Activated naive CD4-positive, alpha-beta T cell treated with anti-CD3 and anti-CD28 coated beads, Interleukin-2, amount 10 ng/mL, durations not matched to agents 7 days and 5 days (primary cell): ENCODE results near the gene DLGAP3.
A peak's percentile ranks its signal among the peaks of the same experiment; 100 is the strongest.

Source experiments
- CTCF ChIA-PET: fragments of 350-600 bp; sonication (Branson Sonifier 250); formaldehyde crosslinking; loops from one replicate; lab custom pipeline; 2021; ENCODE audit warnings: antibody characterized with exemption; lab: Charles Lee
- DNase-seq: peaks from one replicate; pipeline ENCODE4 v3.0.0-alpha.2; 2020
- H3K27ac Mint-ChIP-seq: one replicate; pipeline ENCODE4 v1.8.0; 2021; ENCODE audit warnings: mild to moderate bottlenecking, moderate library complexity, mixed read lengths
- H3K27me3 Mint-ChIP-seq: one replicate; pipeline ENCODE4 v1.8.0; 2021; ENCODE audit warnings: mild to moderate bottlenecking, mixed read lengths
- H3K36me3 Mint-ChIP-seq: one replicate; pipeline ENCODE4 v1.8.0; 2021; ENCODE audit warnings: mixed read lengths
- H3K4me1 Mint-ChIP-seq: one replicate; pipeline ENCODE4 v1.8.0; 2021; ENCODE audit warnings: mixed read lengths
- H3K4me3 Mint-ChIP-seq: one replicate; pipeline ENCODE4 v1.8.0; 2021; ENCODE audit warnings: mild to moderate bottlenecking, moderate library complexity, mixed read lengths
- H3K9me3 Mint-ChIP-seq: one replicate; pipeline ENCODE4 v1.8.0; 2021; ENCODE audit warnings: mixed read lengths

The DLGAP3 gene

GRCh38 chr1:34905098-34905459 is 24.4 kb downstream of the DLGAP3 start:
- no peaks in the 10 kb centered on the region for H3K4me1 Mint-ChIP-seq
- H3K4me3 Mint-ChIP-seq, result no peak overlapping the region
- CTCF ChIA-PET, result no interaction called here
- H3K27ac Mint-ChIP-seq, result no peak overlapping the region
- no peaks in the 10 kb centered on the region for H3K9me3 Mint-ChIP-seq
- DNase-seq, result peak; percentile 9
- H3K36me3 Mint-ChIP-seq, result no peaks in the 10 kb centered on the region
- peaks cover 18% of the 10 kb centered on the region for H3K27me3 Mint-ChIP-seq

GRCh38 chr1:34904236-34905097 is 25.0 kb downstream of the DLGAP3 start:
- DNase-seq, result peak; percentile 12
- CTCF ChIA-PET, result no interaction called here
- no peaks in the 10 kb centered on the region for H3K9me3 Mint-ChIP-seq
- H3K4me1 Mint-ChIP-seq, result no peaks in the 10 kb centered on the region
- no peak overlapping the region for H3K27ac Mint-ChIP-seq
- no peak overlapping the region for H3K4me3 Mint-ChIP-seq
- no peaks in the 10 kb centered on the region for H3K36me3 Mint-ChIP-seq
- peaks cover 18% of the 10 kb centered on the region for H3K27me3 Mint-ChIP-seq

- no peak overlapping the region for H3K4me3 Mint-ChIP-seq
- DNase-seq, result no peak
- peaks cover 18% of the 10 kb centered on the region for H3K27me3 Mint-ChIP-seq
- CTCF ChIA-PET, result no interaction called here
- no peaks in the 10 kb centered on the region for H3K4me1 Mint-ChIP-seq
- H3K27ac Mint-ChIP-seq, result no peak overlapping the region
- H3K36me3 Mint-ChIP-seq, result no peaks in the 10 kb centered on the region
- no peaks in the 10 kb centered on the region for H3K9me3 Mint-ChIP-seq
These were observed 27.5 kb downstream of the DLGAP3 start for GRCh38 chr1:34901919-34902318.

- CTCF ChIA-PET, result no interaction called here
- no peak overlapping the region for H3K4me3 Mint-ChIP-seq
- H3K36me3 Mint-ChIP-seq, result no peaks in the 10 kb centered on the region
- H3K4me1 Mint-ChIP-seq, result no peaks in the 10 kb centered on the region
- peaks cover 15% of the 10 kb centered on the region for H3K27me3 Mint-ChIP-seq
- no peak overlapping the region for H3K27ac Mint-ChIP-seq
- peak; percentile 8 for DNase-seq
- H3K9me3 Mint-ChIP-seq, result no peaks in the 10 kb centered on the region
These were observed 28.5 kb downstream of the DLGAP3 start for GRCh38 chr1:34900775-34901502.

- CTCF ChIA-PET, result no interaction called here
- H3K27ac Mint-ChIP-seq, result no peak overlapping the region
- peaks cover 15% of the 10 kb centered on the region for H3K27me3 Mint-ChIP-seq
- no peak overlapping the region for H3K4me3 Mint-ChIP-seq
- DNase-seq, result no peak
- no peaks in the 10 kb centered on the region for H3K4me1 Mint-ChIP-seq
- H3K36me3 Mint-ChIP-seq, result no peaks in the 10 kb centered on the region
- no peaks in the 10 kb centered on the region for H3K9me3 Mint-ChIP-seq
These were observed 29.5 kb downstream of the DLGAP3 start for GRCh38 chr1:34899906-34900305.

- Mint-ChIP-seq H3K4me1 (no peaks in the 10 kb centered on the region), H3K4me3 (no peak overlapping the region), H3K27ac (no peak overlapping the region), H3K27me3 (peaks cover 15% of the 10 kb centered on the region), H3K9me3 (no peaks in the 10 kb centered on the region), H3K36me3 (no peaks in the 10 kb centered on the region)
- CTCF ChIA-PET, result no interaction called here
- DNase-seq, result no peak
These were observed 30.0 kb downstream of the DLGAP3 start for GRCh38 chr1:34899471-34899870.

GRCh38 chr1:34898330-34898761 is 31.1 kb downstream of the DLGAP3 start:
- Mint-ChIP-seq H3K27me3 (peaks cover 15% of the 10 kb centered on the region), H3K4me3 (no peak overlapping the region), H3K9me3 (no peaks in the 10 kb centered on the region), H3K4me1 (no peaks in the 10 kb centered on the region), H3K36me3 (no peaks in the 10 kb centered on the region), H3K27ac (no peak overlapping the region)
- CTCF ChIA-PET, result no interaction called here
- DNase-seq, result no peak

GRCh38 chr1:34896612-34897011 is 32.8 kb downstream of the DLGAP3 start:
- Mint-ChIP-seq H3K27ac (no peak overlapping the region), H3K27me3 (peaks cover 12% of the 10 kb centered on the region), H3K4me3 (no peak overlapping the region), H3K4me1 (no peaks in the 10 kb centered on the region), H3K36me3 (no peaks in the 10 kb centered on the region), H3K9me3 (peaks cover 5% of the 10 kb centered on the region)
- CTCF ChIA-PET, result no interaction called here
- peak; percentile 10 for DNase-seq

- Mint-ChIP-seq H3K9me3 (peaks cover 5% of the 10 kb centered on the region), H3K27ac (no peak overlapping the region), H3K36me3 (no peaks in the 10 kb centered on the region), H3K4me3 (no peak overlapping the region), H3K27me3 (peaks cover 39% of the 10 kb centered on the region), H3K4me1 (peaks cover 3% of the 10 kb centered on the region)
- peak; percentile 10 for DNase-seq
- CTCF ChIA-PET, result no interaction called here
These were observed 39.7 kb downstream of the DLGAP3 start for GRCh38 chr1:34889705-34890104.

GRCh38 chr1:34887593-34887992 is 41.9 kb downstream of the DLGAP3 start:
- H3K36me3 Mint-ChIP-seq, result no peaks in the 10 kb centered on the region
- no peak overlapping the region for H3K4me3 Mint-ChIP-seq
- no peak for DNase-seq
- peaks cover 58% of the 10 kb centered on the region for H3K27me3 Mint-ChIP-seq
- H3K27ac Mint-ChIP-seq, result no peak overlapping the region
- CTCF ChIA-PET, result no interaction called here
- peaks cover 4% of the 10 kb centered on the region for H3K9me3 Mint-ChIP-seq
- peaks cover 3% of the 10 kb centered on the region for H3K4me1 Mint-ChIP-seq

GRCh38 chr1:34885405-34886247 is 43.8 kb downstream of the DLGAP3 start:
- Mint-ChIP-seq H3K36me3 (no peaks in the 10 kb centered on the region), H3K4me3 (peak overlapping the region; percentile 51), H3K9me3 (no peaks in the 10 kb centered on the region), H3K27ac (no peak overlapping the region), H3K4me1 (peaks cover 3% of the 10 kb centered on the region), H3K27me3 (peaks cover 67% of the 10 kb centered on the region)
- CTCF ChIA-PET, result interaction anchor here (1.2 kb wide), 1 partner anchor 33 kb away, joined by 3 read pairs; no protein-coding TSS in a partner anchor
- peak; percentile 69 for DNase-seq

- Mint-ChIP-seq H3K27ac (no peak overlapping the region), H3K9me3 (no peaks in the 10 kb centered on the region), H3K4me3 (peak overlapping the region; percentile 50), H3K36me3 (no peaks in the 10 kb centered on the region), H3K27me3 (peaks cover 74% of the 10 kb centered on the region), H3K4me1 (peaks cover 3% of the 10 kb centered on the region)
- CTCF ChIA-PET, result no interaction called here
- no peak for DNase-seq
These were observed 44.5 kb downstream of the DLGAP3 start for GRCh38 chr1:34884961-34885360.

GRCh38 chr1:34884536-34884935 is 44.9 kb downstream of the DLGAP3 start:
- no peak overlapping the region for H3K4me3 Mint-ChIP-seq
- H3K36me3 Mint-ChIP-seq, result no peaks in the 10 kb centered on the region
- H3K9me3 Mint-ChIP-seq, result no peaks in the 10 kb centered on the region
- H3K27ac Mint-ChIP-seq, result no peak overlapping the region
- no peak for DNase-seq
- peaks cover 76% of the 10 kb centered on the region for H3K27me3 Mint-ChIP-seq
- CTCF ChIA-PET, result no interaction called here
- H3K4me1 Mint-ChIP-seq, result peaks cover 3% of the 10 kb centered on the region

- Mint-ChIP-seq H3K4me3 (no peak overlapping the region), H3K27me3 (peaks cover 61% of the 10 kb centered on the region), H3K27ac (no peak overlapping the region), H3K36me3 (no peaks in the 10 kb centered on the region), H3K9me3 (no peaks in the 10 kb centered on the region), H3K4me1 (no peaks in the 10 kb centered on the region)
- CTCF ChIA-PET, result no interaction called here
- no peak for DNase-seq
These were observed 50.2 kb downstream of the DLGAP3 start for GRCh38 chr1:34879230-34879629.
